ENCODE results near the gene LPO.

Gene LPO

DNA sequence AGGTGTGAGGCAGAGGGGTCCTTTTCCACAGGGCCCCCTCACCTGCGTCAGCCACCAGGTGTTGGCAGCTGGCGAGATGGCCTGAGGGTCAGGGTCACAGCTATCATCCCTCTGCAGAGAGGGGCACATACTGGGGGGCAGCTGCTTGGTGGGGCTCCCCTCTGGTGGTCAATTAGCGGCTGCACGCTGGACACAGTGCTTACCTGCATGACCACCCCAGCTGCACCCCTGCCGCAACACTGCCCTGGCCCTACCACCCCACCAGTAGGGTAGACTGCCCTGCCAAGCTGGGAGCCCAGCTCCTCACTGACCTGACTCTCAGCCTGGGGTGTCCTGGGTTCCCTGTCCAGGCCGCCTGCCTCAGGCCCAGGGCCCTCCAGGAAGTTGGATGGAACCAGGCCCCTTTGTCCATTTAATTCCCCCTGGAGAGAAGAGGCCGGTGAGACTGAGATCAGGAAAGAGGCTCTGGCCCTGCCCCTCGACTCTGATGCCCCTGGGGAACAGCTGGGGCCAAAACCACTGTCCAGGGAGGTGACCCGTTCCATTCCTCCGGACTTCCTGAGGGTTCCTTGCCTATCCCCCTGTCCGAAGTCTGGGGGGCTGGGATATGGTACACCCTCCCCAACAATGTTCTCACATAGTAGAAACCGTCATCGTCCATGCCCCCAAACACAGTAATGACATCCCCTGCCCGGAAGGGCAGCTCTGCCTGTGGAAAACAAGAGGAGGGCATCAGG, 66.5 kb downstream of the LPO start:
- Histone ChIP-seq H3K9me3 (ENCODE audit: insufficient read depth, low read length) (no peaks in the 10 kb centered on the region), H3K36me3 (replicated peaks; ENCODE audit: low read depth, low read length) (peaks cover 6% of the 10 kb centered on the region), H3K4me2 (ENCODE audit: low read length) (peak overlapping the region; percentile 27), H4K20me1 (ENCODE audit: insufficient read depth, low read length) (no peaks in the 10 kb centered on the region), H2AFZ (ENCODE audit: low read depth, low read length) (peak overlapping the region; percentile 80; the same call in 1 of the 2 replicates), H3K4me3 (ENCODE audit: low read length) (no peak overlapping the region), H3K9ac (ENCODE audit: low read length) (no peak overlapping the region; the same call in 1 of the 2 replicates), H3K79me2 (ENCODE audit: low read length) (no peaks in the 10 kb centered on the region), H3K4me1 (ENCODE audit: low read length) (peaks cover 7% of the 10 kb centered on the region), H3K27me3 (ENCODE audit: low read depth, low read length) (no peaks in the 10 kb centered on the region), H3K27ac (ENCODE audit: low read length) (no peak overlapping the region)
- no peak for TF ChIP-seq EZH2phosphoT487 (IDR thresholded peaks at IDR 0.05; ENCODE audit: low read depth)
- TF ChIP-seq, protein P1, sequence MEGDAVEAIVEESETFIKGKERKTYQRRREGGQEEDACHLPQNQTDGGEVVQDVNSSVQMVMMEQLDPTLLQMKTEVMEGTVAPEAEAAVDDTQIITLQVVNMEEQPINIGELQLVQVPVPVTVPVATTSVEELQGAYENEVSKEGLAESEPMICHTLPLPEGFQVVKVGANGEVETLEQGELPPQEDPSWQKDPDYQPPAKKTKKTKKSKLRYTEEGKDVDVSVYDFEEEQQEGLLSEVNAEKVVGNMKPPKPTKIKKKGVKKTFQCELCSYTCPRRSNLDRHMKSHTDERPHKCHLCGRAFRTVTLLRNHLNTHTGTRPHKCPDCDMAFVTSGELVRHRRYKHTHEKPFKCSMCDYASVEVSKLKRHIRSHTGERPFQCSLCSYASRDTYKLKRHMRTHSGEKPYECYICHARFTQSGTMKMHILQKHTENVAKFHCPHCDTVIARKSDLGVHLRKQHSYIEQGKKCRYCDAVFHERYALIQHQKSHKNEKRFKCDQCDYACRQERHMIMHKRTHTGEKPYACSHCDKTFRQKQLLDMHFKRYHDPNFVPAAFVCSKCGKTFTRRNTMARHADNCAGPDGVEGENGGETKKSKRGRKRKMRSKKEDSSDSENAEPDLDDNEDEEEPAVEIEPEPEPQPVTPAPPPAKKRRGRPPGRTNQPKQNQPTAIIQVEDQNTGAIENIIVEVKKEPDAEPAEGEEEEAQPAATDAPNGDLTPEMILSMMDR (IDR thresholded peaks at IDR 0.05; ENCODE audit: low read depth, low read length): no peak

DNA sequence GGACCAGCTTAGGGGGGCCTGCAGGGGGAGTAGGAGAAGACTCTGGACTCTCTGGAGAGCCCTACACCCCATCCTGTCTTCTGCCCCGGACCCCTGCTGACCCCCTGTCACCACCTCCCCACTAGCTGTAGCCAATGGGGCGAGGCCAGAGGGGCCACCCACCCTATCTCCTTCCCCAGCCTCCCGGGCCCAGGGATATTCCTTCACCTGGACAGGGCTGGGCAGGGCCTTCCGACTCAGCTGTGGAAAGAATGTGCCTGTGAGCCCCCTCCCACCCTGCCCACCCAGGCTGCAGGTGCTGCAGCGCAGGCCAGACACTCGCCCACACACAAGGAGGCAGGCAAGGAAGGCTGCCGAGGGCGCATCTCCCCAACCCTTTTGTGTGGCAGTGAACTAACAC, 67.2 kb downstream of the LPO start:
- Histone ChIP-seq H3K36me3 (replicated peaks; ENCODE audit: low read depth, low read length) (peaks cover 6% of the 10 kb centered on the region), H4K20me1 (ENCODE audit: insufficient read depth, low read length) (no peaks in the 10 kb centered on the region), H3K27ac (ENCODE audit: low read length) (no peak overlapping the region), H3K9me3 (ENCODE audit: insufficient read depth, low read length) (no peaks in the 10 kb centered on the region), H3K9ac (ENCODE audit: low read length) (no peak overlapping the region), H2AFZ (ENCODE audit: low read depth, low read length) (no peak overlapping the region), H3K4me3 (ENCODE audit: low read length) (no peak overlapping the region), H3K4me1 (ENCODE audit: low read length) (peaks cover 7% of the 10 kb centered on the region), H3K27me3 (ENCODE audit: low read depth, low read length) (no peaks in the 10 kb centered on the region), H3K79me2 (ENCODE audit: low read length) (no peaks in the 10 kb centered on the region), H3K4me2 (ENCODE audit: low read length) (no peak overlapping the region)
- TF ChIP-seq EZH2phosphoT487 (IDR thresholded peaks at IDR 0.05; ENCODE audit: low read depth): no peak
- TF ChIP-seq, protein P1 (IDR thresholded peaks at IDR 0.05; ENCODE audit: low read depth, low read length): no peak

DNA sequence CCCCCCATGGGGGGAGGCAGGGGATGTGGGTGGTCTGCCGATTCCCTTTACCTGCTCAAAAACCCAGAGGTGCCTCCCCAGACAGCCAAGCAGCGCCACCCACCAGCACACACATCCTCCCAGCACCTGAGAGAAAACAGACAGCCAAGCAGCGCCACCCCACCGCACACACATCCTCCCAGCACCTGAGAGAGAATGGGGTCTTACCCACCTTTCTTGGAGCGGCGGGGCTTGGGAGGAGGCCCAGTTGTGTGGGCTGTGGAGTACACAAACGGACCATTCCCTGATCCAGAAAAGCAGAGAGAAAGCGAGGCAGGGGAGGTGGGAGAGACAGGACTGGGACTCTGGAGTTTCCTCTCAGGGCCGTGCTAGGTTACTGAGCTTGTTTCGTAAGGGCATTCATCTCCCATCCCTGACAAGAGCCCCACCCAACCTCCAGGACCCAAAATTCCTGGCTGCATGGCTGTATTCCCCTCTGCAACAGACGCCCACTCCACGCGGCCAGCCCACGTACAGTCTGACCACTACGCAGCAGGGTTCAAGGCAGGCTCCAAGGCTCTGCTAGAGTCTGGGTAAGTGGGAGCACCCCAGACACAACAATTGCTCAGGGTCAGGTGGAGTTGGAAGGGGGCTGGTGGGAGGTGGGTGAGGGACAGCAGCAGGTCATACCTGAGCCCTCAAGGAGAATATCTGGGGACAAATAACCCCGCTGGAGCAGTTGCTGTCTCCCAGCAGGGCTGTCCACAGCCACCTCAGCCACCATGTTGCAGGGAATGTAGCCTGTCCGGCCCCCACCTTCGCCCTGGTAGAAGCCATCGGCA, 68.0 kb downstream of the LPO start:
- Histone ChIP-seq H3K4me1 (ENCODE audit: low read length) (peaks cover 7% of the 10 kb centered on the region), H3K4me3 (ENCODE audit: low read length) (no peak overlapping the region), H4K20me1 (ENCODE audit: insufficient read depth, low read length) (no peaks in the 10 kb centered on the region), H3K27me3 (ENCODE audit: low read depth, low read length) (no peaks in the 10 kb centered on the region), H3K27ac (ENCODE audit: low read length) (no peak overlapping the region), H3K4me2 (ENCODE audit: low read length) (no peak overlapping the region), H3K9ac (ENCODE audit: low read length) (no peak overlapping the region), H3K9me3 (ENCODE audit: insufficient read depth, low read length) (no peaks in the 10 kb centered on the region), H3K36me3 (replicated peaks; ENCODE audit: low read depth, low read length) (peaks cover 3% of the 10 kb centered on the region), H2AFZ (ENCODE audit: low read depth, low read length) (no peak overlapping the region), H3K79me2 (ENCODE audit: low read length) (no peaks in the 10 kb centered on the region)
- TF ChIP-seq EZH2phosphoT487 (IDR thresholded peaks at IDR 0.05; ENCODE audit: low read depth): no peak
- TF ChIP-seq, protein P1 (IDR thresholded peaks at IDR 0.05; ENCODE audit: low read depth, low read length): no peak

DNA sequence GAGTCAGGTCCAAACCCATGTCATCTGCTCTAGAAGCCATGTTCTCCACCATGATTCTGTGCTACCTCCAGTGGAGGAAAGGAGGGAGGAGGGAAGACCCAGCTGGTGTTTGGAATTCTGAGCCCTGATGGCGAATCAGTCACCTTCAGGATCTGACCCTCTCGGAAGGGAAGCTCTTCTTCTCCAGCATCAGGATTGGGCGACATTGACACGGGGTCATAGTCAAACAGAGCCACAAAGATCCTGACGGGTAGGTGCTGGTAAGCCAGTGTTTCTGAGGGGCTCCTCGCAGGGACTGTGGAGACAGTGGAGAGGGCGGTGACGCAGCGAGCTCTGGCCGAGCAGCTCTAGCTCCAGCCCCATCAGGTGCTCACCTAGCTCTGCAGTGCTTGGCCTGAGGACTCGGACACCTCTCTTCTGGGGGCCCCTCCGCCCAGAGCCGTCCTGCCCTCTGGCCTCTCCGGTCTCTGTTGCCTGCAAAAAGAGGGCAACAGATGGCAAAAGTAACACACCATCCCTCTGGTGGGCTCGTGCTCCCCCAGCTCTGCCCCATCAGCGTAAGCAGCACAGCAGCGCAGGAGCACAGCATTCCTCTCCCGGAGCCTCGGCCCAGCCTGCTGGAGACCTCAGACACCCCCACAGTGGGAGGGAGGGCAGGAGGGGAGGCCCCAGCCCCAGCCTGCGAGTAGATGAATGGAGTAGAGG, 69.2 kb downstream of the LPO start:
- Histone ChIP-seq H3K4me2 (ENCODE audit: low read length) (no peak overlapping the region), H3K27me3 (ENCODE audit: low read depth, low read length) (no peaks in the 10 kb centered on the region), H3K36me3 (replicated peaks; ENCODE audit: low read depth, low read length) (peaks cover 3% of the 10 kb centered on the region), H3K9ac (ENCODE audit: low read length) (no peak overlapping the region), H3K79me2 (ENCODE audit: low read length) (no peaks in the 10 kb centered on the region), H4K20me1 (ENCODE audit: insufficient read depth, low read length) (no peaks in the 10 kb centered on the region), H3K4me3 (ENCODE audit: low read length) (no peak overlapping the region), H3K9me3 (ENCODE audit: insufficient read depth, low read length) (no peaks in the 10 kb centered on the region), H2AFZ (ENCODE audit: low read depth, low read length) (no peak overlapping the region), H3K27ac (ENCODE audit: low read length) (no peak overlapping the region), H3K4me1 (ENCODE audit: low read length) (peaks cover 7% of the 10 kb centered on the region)
- TF ChIP-seq, protein P1 (IDR thresholded peaks at IDR 0.05; ENCODE audit: low read depth, low read length): no peak
- TF ChIP-seq EZH2phosphoT487 (IDR thresholded peaks at IDR 0.05; ENCODE audit: low read depth): no peak
